SK-N-SH treated with all-trans-retinoic acid at 6 μM for 48 hours (cell line): ENCODE data around the gene BACH2.
A peak's percentile ranks its signal among the peaks of the same experiment; 100 is the strongest.

Source experiments
- ATAC-seq: fragments of 200-7000 bp; cut with Tn5 transposase; 3 replicates; pipeline ENCODE4 v1.9.1; 2020; ENCODE audit warnings: mild to moderate bottlenecking, moderate library complexity
- BACH2 ChIP-seq: fragments of 250-450 bp; sonication (Bioruptor Pico); IDR thresholded peaks from 2 replicates; pipeline ENCODE4 v1.9.0; 2021; ENCODE audit warnings: mild to moderate bottlenecking, borderline replicate concordance
- CREB5 ChIP-seq: fragments of 250-450 bp; sonication (Bioruptor Pico); IDR thresholded peaks from 2 replicates; pipeline ENCODE4 v1.5.1; 2020; ENCODE audit warnings: low read depth, mild to moderate bottlenecking, moderate library complexity
- CSDC2 ChIP-seq: fragments of 250-450 bp; sonication (Bioruptor Pico); IDR thresholded peaks from 2 replicates; pipeline ENCODE4 v1.5.0; 2020; ENCODE audit warnings: mild to moderate bottlenecking, moderate library complexity
- ESRRG ChIP-seq: fragments of 250-450 bp; sonication (Bioruptor Pico); IDR thresholded peaks from 2 replicates; pipeline ENCODE4 v1.6.1; 2021; ENCODE audit warnings: mild to moderate bottlenecking
- GLIS3 ChIP-seq: fragments of 250-450 bp; sonication (Bioruptor Pico); IDR thresholded peaks from 2 replicates; pipeline ENCODE4 v1.5.0; 2020; ENCODE audit warnings: mild to moderate bottlenecking, moderate library complexity
- ISL1 ChIP-seq: fragments of 250-450 bp; sonication (Bioruptor Pico); IDR thresholded peaks from 2 replicates; pipeline ENCODE4 v2.1.2; 2022; ENCODE audit warnings: mild to moderate bottlenecking, moderate library complexity
- OSR1 ChIP-seq: fragments of 250-450 bp; sonication (Bioruptor Pico); IDR thresholded peaks from 2 replicates; pipeline ENCODE4 v1.8.0; 2022; ENCODE audit warnings: moderate library complexity, mild to moderate bottlenecking, inconsistent platforms
- POU6F1 ChIP-seq: fragments of 250-450 bp; sonication (Bioruptor Pico); IDR thresholded peaks from 2 replicates; pipeline ENCODE4 v1.8.0; 2021; ENCODE audit warnings: low read depth, mild to moderate bottlenecking, moderate library complexity, borderline replicate concordance
- PPARA ChIP-seq: fragments of 250-450 bp; sonication (Bioruptor Pico); IDR thresholded peaks from 2 replicates; pipeline ENCODE4 v1.5.0; 2020; ENCODE audit warnings: mild to moderate bottlenecking, borderline replicate concordance
- RARB ChIP-seq: fragments of 250-450 bp; sonication (Bioruptor Pico); IDR thresholded peaks from 2 replicates; pipeline ENCODE4 v1.8.0; 2021; ENCODE audit warnings: mild to moderate bottlenecking, moderate library complexity
- SNAI2 ChIP-seq: fragments of 250-450 bp; sonication (Bioruptor Pico); IDR thresholded peaks from 2 replicates; pipeline ENCODE4 v1.5.0; 2020; ENCODE audit warnings: mild to moderate bottlenecking, moderate library complexity
- TCF4 ChIP-seq: fragments of 250-450 bp; sonication (Bioruptor Pico); IDR thresholded peaks from 2 replicates; pipeline ENCODE4 v1.8.0; 2021; ENCODE audit warnings: mild to moderate bottlenecking, moderate library complexity, borderline replicate concordance
- TOX ChIP-seq: fragments of 250-450 bp; sonication (Bioruptor Pico); IDR thresholded peaks from 2 replicates; pipeline ENCODE4 v1.8.0; 2021; ENCODE audit warnings: mild to moderate bottlenecking, moderate library complexity, borderline replicate concordance
- TSHZ2 ChIP-seq: fragments of 250-450 bp; sonication (Bioruptor Pico); IDR thresholded peaks from 2 replicates; pipeline ENCODE4 v1.5.0; 2020; ENCODE audit warnings: mild to moderate bottlenecking, moderate library complexity
- ZC3H10 ChIP-seq: fragments of 250-450 bp; sonication (Bioruptor Pico); IDR thresholded peaks from 2 replicates; pipeline ENCODE4 v1.5.1; 2021; ENCODE audit warnings: mild to moderate bottlenecking, moderate library complexity
- ZFP3 ChIP-seq: fragments of 250-450 bp; sonication (Bioruptor Pico); IDR thresholded peaks from 2 replicates; pipeline ENCODE4 v1.5.0; 2020; ENCODE audit warnings: mild to moderate bottlenecking, moderate library complexity
- ZFP30 ChIP-seq: fragments of 450-650 bp; formaldehyde crosslinking; IDR thresholded peaks from 2 replicates; pipeline ENCODE4 v1.5.0; 2022; ENCODE audit warnings: mild to moderate bottlenecking, moderate library complexity
- ZNF565 ChIP-seq: fragments of 450-650 bp; formaldehyde crosslinking; conservative IDR thresholded peaks from 2 replicates; pipeline ENCODE4 v1.5.0; 2020; ENCODE audit warnings: low read depth, mild to moderate bottlenecking, moderate library complexity
- ZNF70 ChIP-seq: fragments of 450-650 bp; formaldehyde crosslinking; IDR thresholded peaks from 2 replicates; pipeline ENCODE4 v1.5.0; 2020; ENCODE audit warnings: mild to moderate bottlenecking, moderate library complexity
- ZNF8 ChIP-seq: fragments of 450-650 bp; formaldehyde crosslinking; IDR thresholded peaks from 2 replicates; pipeline ENCODE4 v1.5.0; 2020; ENCODE audit warnings: mild to moderate bottlenecking, moderate library complexity
- TF ChIP-seq, protein P1 (sequence below): fragments of 250-450 bp; sonication (Bioruptor Pico); IDR thresholded peaks from 2 replicates; pipeline ENCODE4 v1.5.1; 2021; ENCODE audit warnings: mild to moderate bottlenecking, moderate library complexity
- TF ChIP-seq, protein P2 (sequence below): fragments of 250-450 bp; sonication (Bioruptor Pico); IDR thresholded peaks from 2 replicates; pipeline ENCODE4 v1.8.0; 2020; ENCODE audit warnings: mild to moderate bottlenecking, moderate library complexity, borderline replicate concordance

The BACH2 gene

DNA sequence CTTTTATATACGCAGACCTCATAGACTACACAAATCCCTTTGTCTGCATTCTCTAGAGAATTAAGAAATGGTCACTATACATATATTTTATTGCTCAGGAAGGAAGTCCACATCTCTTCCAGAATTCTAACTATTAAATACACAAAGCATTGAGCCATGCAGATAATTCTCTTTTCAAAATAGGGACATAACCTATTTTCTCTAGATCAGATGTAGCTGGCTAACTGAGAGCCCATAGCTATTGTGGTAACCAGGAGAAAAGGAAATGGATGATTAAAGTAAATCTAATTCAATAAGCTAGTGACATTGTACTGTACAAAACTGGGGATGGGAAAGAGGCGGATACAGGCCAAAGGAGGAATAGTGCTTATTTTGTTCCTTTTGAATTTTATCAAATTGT is 137.2 kb downstream of the BACH2 start (continued):
- TF ChIP-seq TSHZ2 (CRISPR knock-in tag) (no peak), SNAI2 (no peak), PPARA (0 out of 2 replicates have a peak, but pooled peaks have one; percentile 43), ZC3H10 (no peak), ZNF70 (CRISPR knock-in tag) (0 out of 2 replicates have a peak, but pooled peaks have one; percentile 37), ZFP3 (CRISPR knock-in tag) (no peak), TCF4 (CRISPR knock-in tag) (no peak; the same call in 1 of the 2 replicates), TOX (no peak)
- TF ChIP-seq, protein P1, sequence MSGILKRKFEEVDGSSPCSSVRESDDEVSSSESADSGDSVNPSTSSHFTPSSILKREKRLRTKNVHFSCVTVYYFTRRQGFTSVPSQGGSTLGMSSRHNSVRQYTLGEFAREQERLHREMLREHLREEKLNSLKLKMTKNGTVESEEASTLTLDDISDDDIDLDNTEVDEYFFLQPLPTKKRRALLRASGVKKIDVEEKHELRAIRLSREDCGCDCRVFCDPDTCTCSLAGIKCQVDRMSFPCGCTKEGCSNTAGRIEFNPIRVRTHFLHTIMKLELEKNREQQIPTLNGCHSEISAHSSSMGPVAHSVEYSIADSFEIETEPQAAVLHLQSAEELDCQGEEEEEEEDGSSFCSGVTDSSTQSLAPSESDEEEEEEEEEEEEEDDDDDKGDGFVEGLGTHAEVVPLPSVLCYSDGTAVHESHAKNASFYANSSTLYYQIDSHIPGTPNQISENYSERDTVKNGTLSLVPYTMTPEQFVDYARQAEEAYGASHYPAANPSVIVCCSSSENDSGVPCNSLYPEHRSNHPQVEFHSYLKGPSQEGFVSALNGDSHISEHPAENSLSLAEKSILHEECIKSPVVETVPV: no peak

- no peak for ATAC-seq
- TF ChIP-seq ZNF70 (CRISPR knock-in tag): no peak
- TF ChIP-seq, all 23 proteins: peak for 0
Observed at GRCh38 chr6:90158936-90159335, 137.7 kb downstream of the BACH2 start.

DNA sequence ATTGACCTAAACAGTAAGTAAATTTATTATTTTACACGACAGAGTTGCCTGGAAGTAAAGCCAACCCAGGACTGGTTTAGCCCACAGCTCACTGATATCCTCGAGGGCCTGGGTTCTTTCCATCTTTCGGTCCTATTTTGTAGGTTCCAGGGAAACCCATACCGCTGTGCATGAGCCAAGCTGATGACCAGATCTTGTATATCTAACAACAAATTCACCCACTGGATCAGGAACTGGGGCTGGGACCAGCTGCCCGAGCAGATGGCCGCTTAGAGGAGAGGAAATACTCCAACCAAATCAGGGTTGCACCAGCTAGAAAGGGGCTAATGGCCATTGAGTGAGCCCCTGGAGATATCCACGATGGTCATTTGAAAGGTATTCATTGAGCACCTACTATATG is 139.2 kb downstream of the BACH2 start:
- TF ChIP-seq ZFP30 (CRISPR knock-in tag): no peak
- TF ChIP-seq TOX: no peak
- TF ChIP-seq SNAI2: no peak
- no peak for TF ChIP-seq ZNF565 (CRISPR knock-in tag)

DNA sequence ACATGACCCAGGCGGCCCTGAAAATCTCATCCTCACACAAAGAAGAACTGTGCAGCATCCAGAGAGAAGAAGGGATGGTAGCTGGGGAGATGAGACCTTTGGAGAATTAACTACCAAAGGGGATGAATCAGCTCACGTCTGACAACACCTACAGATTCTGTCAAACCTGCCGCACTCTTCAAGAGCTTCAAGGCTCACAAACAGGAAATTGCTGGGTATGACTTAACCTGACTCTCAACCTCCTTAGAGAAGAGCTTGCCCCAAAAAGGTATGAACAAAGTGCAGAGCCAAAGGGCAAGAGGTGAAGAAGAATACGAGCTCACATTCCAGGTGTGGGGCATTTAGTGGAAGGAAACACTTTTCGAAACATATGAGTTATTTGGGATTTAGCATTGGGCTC is 139.8 kb downstream of the BACH2 start:
- TF ChIP-seq TOX: no peak
- TF ChIP-seq ZFP30 (CRISPR knock-in tag): no peak
- no peak for TF ChIP-seq ZNF8
- TF ChIP-seq ZC3H10: no peak
- no peak for TF ChIP-seq ZNF70 (CRISPR knock-in tag)
- TF ChIP-seq, protein P2, sequence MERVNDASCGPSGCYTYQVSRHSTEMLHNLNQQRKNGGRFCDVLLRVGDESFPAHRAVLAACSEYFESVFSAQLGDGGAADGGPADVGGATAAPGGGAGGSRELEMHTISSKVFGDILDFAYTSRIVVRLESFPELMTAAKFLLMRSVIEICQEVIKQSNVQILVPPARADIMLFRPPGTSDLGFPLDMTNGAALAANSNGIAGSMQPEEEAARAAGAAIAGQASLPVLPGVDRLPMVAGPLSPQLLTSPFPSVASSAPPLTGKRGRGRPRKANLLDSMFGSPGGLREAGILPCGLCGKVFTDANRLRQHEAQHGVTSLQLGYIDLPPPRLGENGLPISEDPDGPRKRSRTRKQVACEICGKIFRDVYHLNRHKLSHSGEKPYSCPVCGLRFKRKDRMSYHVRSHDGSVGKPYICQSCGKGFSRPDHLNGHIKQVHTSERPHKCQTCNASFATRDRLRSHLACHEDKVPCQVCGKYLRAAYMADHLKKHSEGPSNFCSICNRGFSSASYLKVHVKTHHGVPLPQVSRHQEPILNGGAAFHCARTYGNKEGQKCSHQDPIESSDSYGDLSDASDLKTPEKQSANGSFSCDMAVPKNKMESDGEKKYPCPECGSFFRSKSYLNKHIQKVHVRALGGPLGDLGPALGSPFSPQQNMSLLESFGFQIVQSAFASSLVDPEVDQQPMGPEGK (CRISPR knock-in tag): no peak
- TF ChIP-seq, protein P1: no peak
- TF ChIP-seq ZNF565 (CRISPR knock-in tag): no peak
- TF ChIP-seq RARB (CRISPR knock-in tag): no peak
- no peak for TF ChIP-seq TSHZ2 (CRISPR knock-in tag)
- no peak for TF ChIP-seq TCF4 (CRISPR knock-in tag)
- no peak for TF ChIP-seq PPARA
- no peak for TF ChIP-seq CSDC2 (CRISPR knock-in tag)
- no peak for TF ChIP-seq CREB5 (CRISPR knock-in tag)
- no peak for TF ChIP-seq OSR1 (CRISPR knock-in tag)
- no peak for TF ChIP-seq ESRRG (CRISPR knock-in tag)
- TF ChIP-seq ISL1 (CRISPR knock-in tag): no peak
- TF ChIP-seq BACH2 (CRISPR knock-in tag): no peak
- no peak for TF ChIP-seq GLIS3 (CRISPR knock-in tag)
- TF ChIP-seq POU6F1 (CRISPR knock-in tag): no peak
- no peak for ATAC-seq

More for the DNA sequence above, 139.2 kb downstream of the BACH2 start:
- no peak for ATAC-seq
